Activated CD8-positive, alpha-beta memory T cell treated with anti-CD3 and anti-CD28 coated beads, Interleukin-2, amount 50 U/mL, for 4 hours (primary cell): ENCODE results near the gene ANKMY1.

Experiments
- DNase-seq: peaks from one replicate; pipeline ENCODE4 v3.0.0-alpha.2; 2020

The ANKMY1 gene

GRCh38 chr2:240567137-240567871, 9.5 kb upstream of the ANKMY1 start:
- peak; percentile 40 for DNase-seq

GRCh38 chr2:240566203-240567136, 8.7 kb upstream of the ANKMY1 start:
- peak; percentile 96 for DNase-seq

GRCh38 chr2:240565333-240566202, 7.8 kb upstream of the ANKMY1 start:
- peak; percentile 88 for DNase-seq

GRCh38 chr2:240564561-240565332, 7.0 kb upstream of the ANKMY1 start:
- DNase-seq = peak; percentile 36

GRCh38 chr2:240563951-240564560, 6.3 kb upstream of the ANKMY1 start:
- DNase-seq = peak; percentile 14

GRCh38 chr2:240563231-240563630, 5.4 kb upstream of the ANKMY1 start:
- DNase-seq = peak; percentile 14

GRCh38 chr2:240561325-240561971, 3.7 kb upstream of the ANKMY1 start:
- DNase-seq = peak; percentile 22

GRCh38 chr2:240560480-240561324, 2.9 kb upstream of the ANKMY1 start:
- DNase-seq = peak; percentile 100

GRCh38 chr2:240560084-240560479, 2.3 kb upstream of the ANKMY1 start, which contains the start of gene DUSP28:
Gene DUSP28 (plus strand): TSS chr2:240560357. CDS start chr2:240560685, 328 bp downstream.
- peak; percentile 92 for DNase-seq

GRCh38 chr2:240559286-240559685, 1.5 kb upstream of the ANKMY1 start:
- DNase-seq = peak; percentile 12

- no peak for DNase-seq
Measured at GRCh38 chr2:240558236-240558761, 511 bp upstream of the ANKMY1 start.

GRCh38 chr2:240557101-240557751, 562 bp downstream of the ANKMY1 start:
- DNase-seq = peak; percentile 25

GRCh38 chr2:240556553-240557100, 1.2 kb downstream of the ANKMY1 start:
- peak; percentile 69 for DNase-seq

GRCh38 chr2:240555541-240556250, 2.1 kb downstream of the ANKMY1 start:
- no peak for DNase-seq

- no peak for DNase-seq
Measured at GRCh38 chr2:240554767-240555493, 2.9 kb downstream of the ANKMY1 start.

GRCh38 chr2:240553956-240554480, 3.8 kb downstream of the ANKMY1 start:
- DNase-seq = no peak

- DNase-seq = no peak
Measured at GRCh38 chr2:240551811-240552210, 6.0 kb downstream of the ANKMY1 start.
